IPS DF 4.7 (cell line): ENCODE results near the gene CAMKK2.
"Not testable (repeated sequence)": the region's sequence is repeated elsewhere in the genome, so short reads cannot be mapped to it uniquely, and the experiment has no call there.

Experiments
- DNase-seq: peaks from one replicate; pipeline ENCODE4 v3.0.0-alpha.2; 2013; ENCODE audit warnings: low spot score; ENCODE audit errors: extremely low read depth

Gene CAMKK2

GRCh38 chr12:121246893-121247557, 49.5 kb downstream of the CAMKK2 start:
- no peak for DNase-seq

GRCh38 chr12:121245951-121246350, 50.6 kb downstream of the CAMKK2 start:
- DNase-seq, result no peak

- no peak for DNase-seq
Measured at GRCh38 chr12:121245031-121245430, 51.5 kb downstream of the CAMKK2 start.

DNA sequence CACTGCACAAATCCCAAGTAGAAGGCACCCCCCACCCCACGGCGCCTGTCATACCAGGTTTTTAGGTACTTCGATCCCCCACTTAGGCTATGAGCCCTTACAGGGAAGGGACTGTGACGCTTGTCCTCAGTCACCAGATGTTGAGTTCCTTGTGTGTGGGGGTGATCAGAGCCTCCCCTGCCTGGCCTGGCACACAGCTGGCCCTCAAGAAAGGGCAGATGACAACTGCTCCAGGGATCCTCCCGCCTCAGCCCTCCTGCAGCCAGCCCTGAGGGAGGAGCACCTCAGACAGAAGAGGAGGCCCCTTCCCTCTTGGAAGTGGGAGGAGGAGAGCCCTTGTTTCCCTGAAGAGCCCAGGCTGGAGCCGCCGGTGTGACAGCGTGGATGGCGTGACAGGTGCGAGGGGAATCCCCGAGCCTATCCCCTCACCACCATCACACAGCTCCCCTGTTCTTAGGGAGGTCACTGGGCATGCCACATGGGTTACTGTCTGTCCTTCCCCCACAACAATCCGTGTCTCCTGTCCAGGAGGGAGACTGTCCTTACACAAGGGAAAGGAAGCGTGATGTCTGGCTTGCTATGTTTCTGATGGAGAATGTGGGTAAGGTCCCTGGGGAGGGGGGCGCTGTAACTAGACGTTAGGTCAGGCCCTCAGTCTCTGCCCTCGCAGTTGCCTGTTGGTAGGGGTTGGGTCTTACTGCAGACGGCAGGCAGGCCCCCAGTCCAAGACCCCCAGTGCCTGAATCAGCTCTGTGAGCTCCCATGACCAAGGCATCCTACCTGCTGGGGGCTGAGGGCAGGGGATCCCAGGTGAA, 55.1 kb downstream of the CAMKK2 start:
- DNase-seq, result no peak

DNA sequence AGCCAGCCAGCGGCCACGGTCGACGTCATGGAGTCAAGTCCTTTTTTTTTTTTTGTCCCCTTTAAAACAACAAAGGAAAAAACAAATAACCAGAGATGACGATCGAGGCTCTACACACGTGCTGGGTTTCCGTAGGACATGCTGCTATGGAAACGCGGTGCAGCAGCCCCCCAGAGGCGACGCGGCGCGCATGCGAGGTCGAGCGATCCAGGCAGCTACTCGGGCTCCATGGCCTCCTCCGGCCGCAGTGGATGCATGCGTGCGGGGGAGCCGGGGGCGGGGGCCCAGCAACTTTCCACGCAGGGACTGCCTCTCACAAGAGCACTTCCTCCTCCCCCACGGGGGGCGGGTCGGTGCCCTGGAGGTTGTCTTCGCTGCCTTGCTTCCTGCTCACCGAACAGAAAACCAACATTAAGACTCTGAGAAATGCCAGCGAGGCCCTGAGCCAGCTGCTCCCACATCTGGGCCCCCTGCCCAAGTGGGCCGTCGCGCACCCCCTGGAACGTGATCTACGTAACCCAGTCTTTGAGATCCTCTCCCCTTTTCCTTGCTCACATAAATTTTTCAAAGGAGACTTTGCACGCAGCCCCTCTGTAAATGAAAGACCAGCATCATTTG, 55.9 kb downstream of the CAMKK2 start:
- no peak for DNase-seq

DNA sequence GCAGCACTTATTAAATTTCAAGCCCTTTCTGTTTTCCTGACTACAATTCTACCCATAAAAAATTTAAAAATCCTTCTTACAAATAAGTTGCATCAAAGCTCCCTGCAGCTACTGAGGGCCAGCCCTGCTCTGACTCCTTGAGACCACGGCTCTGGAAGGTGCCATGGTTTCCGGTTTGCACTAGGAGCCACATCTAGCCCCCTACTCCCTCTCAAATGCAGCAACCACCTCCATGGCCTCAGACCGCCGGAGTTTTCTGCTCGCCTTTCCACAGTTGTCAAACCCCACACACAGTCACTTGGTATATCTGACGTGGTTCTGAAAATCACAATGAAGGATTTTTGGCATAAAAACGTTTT, 56.5 kb downstream of the CAMKK2 start:
- DNase-seq, result no peak

- no peak for DNase-seq
Measured at GRCh38 chr12:121239351-121240061, 57.0 kb downstream of the CAMKK2 start.

- DNase-seq, result no peak
Measured at GRCh38 chr12:121238604-121239350, 57.7 kb downstream of the CAMKK2 start.

DNA sequence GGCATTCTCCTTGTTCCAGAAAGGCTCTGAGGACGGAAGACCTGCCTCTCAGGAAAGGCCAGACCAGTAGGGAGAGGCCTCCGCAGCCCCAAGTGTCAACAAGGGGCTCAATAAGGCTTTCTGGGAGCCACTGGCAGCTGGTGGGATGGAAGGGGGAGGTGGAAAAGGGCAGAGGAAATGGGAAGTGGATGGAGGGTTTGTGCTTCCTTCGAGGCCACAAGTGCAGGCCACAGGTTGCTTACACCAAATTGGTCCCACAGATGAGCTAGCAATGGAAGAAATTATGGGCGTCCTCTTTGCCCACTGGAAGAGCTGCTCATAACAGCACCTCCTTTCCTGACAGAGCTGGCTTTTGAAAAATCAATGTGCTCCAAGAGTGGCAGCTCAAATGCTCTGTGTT, 58.4 kb downstream of the CAMKK2 start:
- no peak for DNase-seq

GRCh38 chr12:121237415-121237814, 59.1 kb downstream of the CAMKK2 start:
- DNase-seq, result no peak

DNA sequence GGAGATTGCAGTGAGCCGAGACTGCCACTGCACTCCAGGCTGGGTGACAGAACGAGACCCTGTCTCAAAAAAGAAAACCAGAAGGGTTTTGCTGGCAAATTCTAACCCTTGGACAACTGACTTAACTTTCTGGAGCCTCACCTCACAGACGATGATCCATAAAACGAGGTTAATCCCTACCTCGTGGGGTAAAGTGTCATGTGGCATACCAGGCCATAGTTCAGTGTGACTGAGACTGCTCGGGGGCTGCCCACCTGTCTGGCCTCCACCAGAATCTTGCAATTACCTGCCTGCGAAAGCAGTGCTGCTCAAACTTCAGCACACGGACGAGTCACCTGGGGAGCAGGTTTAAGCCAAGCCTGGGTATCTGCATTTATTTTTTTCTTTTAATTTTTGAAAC, 59.7 kb downstream of the CAMKK2 start:
- DNase-seq, result no peak

DNA sequence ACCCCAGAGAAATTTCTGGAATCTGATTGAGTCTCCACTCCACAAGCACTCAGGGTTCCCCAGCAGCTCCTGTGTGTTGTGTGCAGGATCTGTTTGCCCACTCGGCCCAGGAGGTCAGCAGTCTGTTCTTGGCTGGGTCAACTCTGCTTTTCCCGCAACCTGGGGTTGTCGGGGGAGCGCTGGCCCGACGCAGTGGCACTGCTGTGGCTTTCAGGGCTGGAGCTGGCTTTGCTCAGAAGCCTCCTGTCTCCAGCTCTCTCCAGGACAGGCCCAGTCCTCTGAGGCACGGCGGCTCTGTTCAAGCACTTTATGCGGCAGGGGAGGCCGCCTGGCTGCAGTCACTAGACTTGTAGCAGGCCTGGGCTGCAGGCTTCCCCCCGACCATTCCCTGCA, 62.9 kb downstream of the CAMKK2 start:
- DNase-seq, result no peak

GRCh38 chr12:121232977-121233627, 63.4 kb downstream of the CAMKK2 start:
- DNase-seq, result no peak

DNA sequence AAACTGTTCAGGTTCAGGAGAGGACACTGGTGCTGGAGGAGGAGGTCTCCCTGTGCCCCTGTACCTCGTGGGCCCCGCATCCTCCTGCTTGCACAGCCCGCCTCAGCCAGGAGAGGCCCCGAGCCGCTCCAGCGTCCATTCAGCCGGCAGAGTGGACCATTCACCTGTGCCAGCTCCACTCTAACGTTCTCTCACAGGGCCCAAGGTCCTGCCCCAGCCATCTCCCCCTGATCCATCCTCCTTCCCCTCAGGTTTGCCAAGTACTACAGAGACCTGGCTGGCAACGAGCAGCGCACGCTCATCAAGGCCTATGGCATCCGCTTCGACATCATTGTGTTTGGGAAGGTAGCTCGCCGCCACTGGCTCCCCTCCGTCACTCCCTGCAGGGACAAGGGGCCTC, 64.3 kb downstream of the CAMKK2 start:
- no peak for DNase-seq

- no peak for DNase-seq
Measured at GRCh38 chr12:121230538-121230907, 66.0 kb downstream of the CAMKK2 start.

DNA sequence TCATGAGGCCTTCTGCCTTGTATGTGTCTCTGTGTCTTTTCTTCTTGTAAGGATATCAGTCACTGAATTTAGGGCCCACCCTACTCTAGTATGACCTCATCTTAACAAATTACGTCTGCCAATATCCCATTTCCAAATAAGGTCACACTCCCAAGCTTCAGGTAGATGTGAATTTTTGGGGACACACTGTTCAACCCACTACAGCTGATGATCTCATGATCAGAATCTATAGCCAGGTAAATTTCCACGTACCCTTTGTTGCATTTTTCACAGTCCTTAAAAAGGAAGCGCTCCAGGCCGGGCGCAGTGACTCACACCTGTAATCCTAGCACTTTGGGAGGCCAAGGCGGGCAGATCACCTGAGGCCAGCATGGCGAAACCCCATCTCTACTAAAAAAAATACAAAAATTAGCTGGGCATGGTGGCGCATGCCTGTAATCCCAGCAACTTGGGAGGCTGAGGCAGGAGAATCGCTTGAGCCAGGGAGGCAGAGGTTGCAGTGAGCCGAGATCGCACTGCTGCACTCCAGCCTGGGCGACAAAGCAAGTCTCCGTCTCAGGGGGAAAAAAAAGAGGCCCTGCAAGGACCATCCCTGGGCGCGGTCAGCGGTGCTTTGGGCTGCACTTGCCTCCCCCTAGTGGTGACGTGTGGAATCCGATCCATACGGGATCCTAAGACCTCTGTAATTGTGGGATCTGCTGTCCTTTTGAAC, 66.5 kb downstream of the CAMKK2 start:
- peak; percentile 86 for DNase-seq

- no peak for DNase-seq
Measured at GRCh38 chr12:121228919-121229665, 67.4 kb downstream of the CAMKK2 start.

DNA sequence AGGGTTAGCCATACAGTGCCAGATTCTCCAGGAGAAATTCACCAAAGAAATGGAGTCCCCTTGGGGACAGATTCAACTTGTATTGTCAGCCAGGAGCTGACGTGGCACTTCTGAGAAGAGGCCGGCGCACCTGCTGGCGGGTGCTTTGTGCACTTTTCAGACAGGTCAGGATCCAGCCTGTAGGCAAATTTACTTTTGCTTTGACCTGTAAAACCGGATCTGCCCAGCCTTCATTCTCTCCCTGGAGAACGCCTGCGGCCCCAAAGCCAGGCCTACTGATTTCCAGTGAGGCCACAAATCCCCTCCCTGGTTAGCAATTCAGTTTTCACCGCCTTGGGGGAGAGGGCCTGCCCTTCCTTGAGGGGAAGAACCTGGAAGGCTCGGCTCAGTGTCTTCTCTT, 69.2 kb downstream of the CAMKK2 start:
- DNase-seq, result no peak

- DNase-seq, result not testable (repeated sequence)
Measured at GRCh38 chr12:121226871-121227270, 69.6 kb downstream of the CAMKK2 start.
